ENCODE data around the gene OSBP2.

Gene OSBP2

DNA sequence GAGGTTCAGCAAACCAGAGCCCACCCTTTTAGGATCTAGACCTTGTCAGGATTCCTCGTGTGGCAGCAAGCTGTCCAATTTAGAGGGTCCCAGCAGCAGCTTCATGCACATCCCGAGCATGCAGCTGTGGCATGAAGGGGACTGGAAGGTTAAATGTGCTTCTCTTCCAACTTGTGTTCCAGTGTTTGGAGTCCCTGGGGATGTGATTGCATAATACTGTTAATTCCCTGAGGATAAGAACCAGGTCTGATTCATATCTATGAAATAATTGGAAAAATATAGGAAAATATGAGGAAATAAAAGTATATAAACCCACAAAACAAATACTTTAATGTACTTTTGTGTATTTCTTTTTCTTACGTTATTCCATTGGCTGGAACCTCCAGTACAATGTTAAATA lies 143.4 kb downstream of the OSBP2 start:
- no peak for TF ChIP-seq GATA2 (IDR thresholded peaks at IDR 0.05; ENCODE audit: low read depth, low read length)

DNA sequence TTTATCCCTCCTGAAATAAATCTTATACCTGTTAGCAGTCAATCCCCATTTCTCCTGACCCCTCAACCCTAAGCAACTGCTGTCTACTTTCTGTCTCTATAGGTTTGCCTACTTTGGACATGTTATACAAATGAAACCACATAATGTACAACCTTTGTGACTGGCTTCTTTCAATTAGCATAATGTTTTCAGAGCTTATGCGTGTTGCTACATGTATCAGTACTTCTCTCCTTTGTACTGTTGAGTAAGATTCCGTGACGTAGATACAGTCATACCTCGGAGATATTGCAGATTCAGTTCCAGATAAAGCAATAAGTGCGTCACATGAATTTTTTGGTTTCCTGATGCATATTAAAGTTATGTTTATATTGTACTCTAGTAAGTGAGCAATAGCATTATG lies 146.6 kb downstream of the OSBP2 start:
- TF ChIP-seq GATA2 (IDR thresholded peaks at IDR 0.05; ENCODE audit: low read depth, low read length) = no peak
- TF ChIP-seq GATA3 (IDR thresholded peaks at IDR 0.05; ENCODE audit: low read depth, low read length) = no peak

DNA sequence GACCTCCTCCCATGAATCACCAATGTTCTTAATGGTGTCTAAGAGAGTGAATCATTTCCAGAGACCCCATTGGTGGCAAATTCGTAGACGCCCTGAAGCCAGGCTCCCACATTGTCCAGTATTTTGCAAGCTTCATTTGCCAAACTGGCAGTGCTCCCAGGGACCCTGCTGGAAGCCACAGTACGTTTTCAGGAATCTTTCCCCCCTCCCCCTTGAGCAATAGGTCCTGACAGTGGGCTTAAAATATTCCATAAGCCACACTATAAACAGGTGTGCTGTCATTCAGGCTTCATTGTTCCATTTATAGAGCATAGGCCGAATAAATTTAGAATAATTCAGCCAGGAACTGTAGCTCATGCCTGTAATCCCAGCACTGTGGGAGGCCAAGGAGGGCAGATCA lies 148.6 kb downstream of the OSBP2 start:
- no peak for TF ChIP-seq GATA2 (IDR thresholded peaks at IDR 0.05; ENCODE audit: low read depth, low read length)
- no peak for TF ChIP-seq GATA3 (IDR thresholded peaks at IDR 0.05; ENCODE audit: low read depth, low read length)

DNA sequence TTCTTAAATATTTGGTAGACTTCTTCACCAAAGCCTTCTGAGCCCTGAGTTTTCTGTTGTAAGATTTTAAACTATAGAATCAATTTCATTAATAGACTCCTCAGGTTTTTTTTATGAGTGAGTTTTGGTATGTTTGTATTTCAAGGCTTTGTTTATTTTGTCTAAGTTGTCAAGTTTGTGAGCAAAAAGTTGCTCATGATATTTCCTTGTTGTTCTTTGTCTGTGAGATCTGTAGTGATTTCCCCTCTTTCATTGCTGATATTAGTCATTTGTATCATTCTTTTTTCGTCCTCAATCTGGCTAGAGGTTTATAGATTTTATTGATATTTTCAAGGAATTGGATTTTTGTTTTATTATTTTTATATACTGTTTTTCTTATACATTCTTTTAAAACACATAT lies 152.9 kb downstream of the OSBP2 start:
- no peak for TF ChIP-seq GATA3 (IDR thresholded peaks at IDR 0.05; ENCODE audit: low read depth, low read length)
- no peak for TF ChIP-seq GATA2 (IDR thresholded peaks at IDR 0.05; ENCODE audit: low read depth, low read length)

DNA sequence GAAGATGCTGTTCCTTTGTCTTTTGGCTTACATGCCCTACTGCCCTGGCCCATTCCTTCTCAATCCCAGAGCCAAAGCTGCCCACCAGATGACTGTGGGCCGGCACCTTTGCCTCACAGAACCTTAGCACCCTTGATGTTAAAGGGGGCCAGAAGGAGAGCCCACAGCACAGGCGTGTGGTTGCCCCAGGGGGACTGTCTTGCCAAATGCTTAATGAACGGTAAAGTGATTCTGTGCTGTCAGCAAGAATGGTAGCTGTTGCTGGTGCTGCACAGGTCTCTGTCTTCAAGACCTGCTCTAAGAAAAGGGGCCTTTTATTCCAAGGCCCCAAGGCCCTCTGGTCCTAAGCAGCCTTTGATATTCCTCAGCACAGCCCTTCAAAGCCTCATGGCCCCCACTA lies 160.6 kb downstream of the OSBP2 start:
- TF ChIP-seq GATA3 (IDR thresholded peaks at IDR 0.05; ENCODE audit: low read depth, low read length) (no peak), GATA2 (IDR thresholded peaks at IDR 0.05; ENCODE audit: low read depth, low read length) (no peak)

DNA sequence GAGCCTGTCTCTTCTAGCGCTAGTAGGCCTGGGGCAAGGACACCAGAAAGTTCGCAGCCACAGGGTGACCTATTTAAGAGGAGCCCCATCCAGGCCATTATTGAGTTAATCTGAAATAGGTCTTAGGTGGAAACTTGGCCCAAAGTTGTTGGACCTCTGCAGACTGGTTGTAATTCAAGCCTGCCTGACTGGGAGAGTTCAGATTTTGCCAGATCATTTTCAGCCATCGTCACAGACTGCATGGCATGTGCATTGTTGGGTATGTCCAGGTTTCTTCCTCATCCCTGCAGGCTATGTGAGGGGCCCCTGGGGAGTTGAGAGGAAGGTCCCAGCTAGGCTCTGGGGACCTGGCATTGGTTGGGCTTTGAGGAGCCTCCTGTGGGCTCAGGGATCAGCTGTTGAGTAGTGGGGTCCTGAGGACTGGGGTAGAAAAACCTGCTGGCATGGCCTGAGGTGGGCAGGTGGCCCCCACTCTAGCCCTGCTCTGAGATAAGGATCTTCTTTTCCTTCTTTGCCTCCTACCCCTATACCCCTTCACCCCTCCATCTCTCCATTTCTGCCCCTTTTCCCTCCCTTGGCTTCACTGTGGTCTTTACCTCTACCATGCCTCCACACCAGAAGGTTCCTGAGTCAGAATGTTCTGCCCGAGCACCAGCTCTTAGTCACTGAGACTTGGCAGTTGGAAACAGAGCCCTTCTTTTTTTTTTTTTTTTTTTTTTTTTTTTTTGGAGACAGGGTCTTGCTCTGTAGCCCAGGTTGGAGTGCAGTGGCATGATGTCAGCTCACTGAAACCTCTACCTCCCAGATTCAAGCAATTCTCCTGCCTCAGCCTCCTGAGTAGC lies 161.2 kb downstream of the OSBP2 start:
- TF ChIP-seq GATA3 (IDR thresholded peaks at IDR 0.05; ENCODE audit: low read depth, low read length) (no peak), GATA2 (IDR thresholded peaks at IDR 0.05; ENCODE audit: low read depth, low read length) (no peak)

DNA sequence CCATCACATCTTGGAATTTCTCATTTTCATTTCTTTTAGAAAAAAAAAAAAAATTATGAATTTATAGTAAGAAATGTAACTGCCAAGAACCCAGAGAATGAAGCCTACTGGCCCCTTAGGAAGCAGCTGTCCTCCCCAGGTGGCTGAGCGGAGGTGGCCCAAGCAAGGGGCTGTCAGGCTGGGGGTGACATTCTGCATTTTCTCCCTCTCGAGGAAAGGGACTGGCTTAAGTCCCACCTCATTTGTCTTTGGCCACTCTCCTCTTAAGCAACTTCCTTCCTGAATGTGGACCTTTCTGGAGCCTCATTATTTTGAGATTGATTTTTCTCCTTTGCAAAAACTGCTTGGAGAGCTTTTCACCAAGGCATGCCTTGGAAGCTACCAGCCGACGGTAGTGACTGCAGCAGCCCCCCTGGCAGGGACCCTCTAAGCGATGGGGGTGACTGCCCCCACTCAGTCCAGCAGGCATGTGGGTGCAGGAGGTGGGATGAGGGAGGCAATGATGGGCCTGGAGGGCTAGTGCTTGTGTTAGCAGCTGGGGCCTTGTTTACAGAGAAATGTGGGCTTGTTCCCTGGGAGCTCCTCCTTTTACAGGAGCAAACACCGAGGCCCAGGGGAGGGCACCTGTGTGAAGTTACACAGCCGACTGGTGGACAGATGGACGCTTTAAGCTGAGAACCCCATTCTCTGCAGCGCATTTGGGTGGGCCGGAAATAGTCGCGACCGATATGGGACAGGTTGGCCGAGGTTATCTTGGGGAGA lies 162.2 kb downstream of the OSBP2 start:
- TF ChIP-seq GATA2 (IDR thresholded peaks at IDR 0.05; ENCODE audit: low read depth, low read length) (no peak), GATA3 (IDR thresholded peaks at IDR 0.05; ENCODE audit: low read depth, low read length) (no peak)

DNA sequence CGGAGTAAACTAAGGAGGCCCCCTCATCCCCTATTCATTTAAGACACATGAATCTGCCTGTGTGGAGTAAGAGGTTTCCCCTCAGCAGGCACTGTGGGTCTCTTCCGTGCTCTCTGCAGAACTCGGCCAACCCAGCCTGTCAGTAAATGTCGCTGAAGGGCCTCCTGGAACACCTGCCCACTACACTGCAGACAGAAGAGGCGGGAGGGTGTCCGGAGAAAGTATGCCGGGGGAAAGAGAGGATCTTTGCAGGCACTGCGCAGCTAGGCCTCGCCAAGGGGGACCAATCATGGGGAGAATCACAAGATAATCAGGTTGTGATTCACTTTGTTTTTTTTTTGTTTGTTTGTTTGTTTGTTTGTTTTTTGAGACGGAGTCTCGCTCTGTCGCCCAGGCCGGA lies 163.1 kb downstream of the OSBP2 start:
- TF ChIP-seq GATA2 (IDR thresholded peaks at IDR 0.05; ENCODE audit: low read depth, low read length) (no peak), GATA3 (IDR thresholded peaks at IDR 0.05; ENCODE audit: low read depth, low read length) (no peak)

DNA sequence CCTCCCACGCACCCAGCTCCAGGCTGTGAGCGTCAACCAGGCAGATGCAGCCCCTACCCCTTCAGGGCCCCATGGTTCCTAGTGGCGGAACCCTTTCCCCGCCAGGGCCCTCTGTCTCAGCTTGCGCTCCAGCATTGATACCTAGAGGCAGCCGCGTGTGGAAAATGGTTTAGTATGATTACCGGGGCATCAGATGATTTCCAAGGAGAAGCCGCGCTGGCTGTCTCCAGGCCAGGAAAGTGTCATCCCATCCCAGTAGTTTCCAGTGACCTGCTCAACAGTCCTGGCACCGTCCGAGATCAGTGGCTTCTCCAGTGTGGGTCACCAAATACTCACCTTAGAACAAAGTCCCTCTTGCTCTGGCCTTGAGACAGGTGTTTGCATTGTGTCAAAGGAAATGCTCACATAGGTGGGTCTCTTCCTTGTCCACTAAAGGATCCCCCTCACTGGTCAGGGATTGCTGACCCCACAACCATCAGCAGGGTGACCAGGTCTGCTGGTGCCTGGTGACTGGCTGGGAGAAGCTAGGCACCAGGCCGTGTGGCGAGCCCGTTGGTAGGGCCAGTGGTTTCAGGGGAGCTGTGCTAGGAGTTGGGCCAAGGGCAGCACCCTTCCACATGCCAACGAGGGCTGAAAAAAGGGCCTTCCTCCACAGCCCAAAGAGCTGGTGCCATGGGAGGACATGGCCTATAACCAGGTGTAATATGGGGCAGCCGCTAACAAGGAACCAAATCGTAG lies 164.5 kb downstream of the OSBP2 start:
- TF ChIP-seq GATA2 (IDR thresholded peaks at IDR 0.05; ENCODE audit: low read depth, low read length) (no peak), GATA3 (IDR thresholded peaks at IDR 0.05; ENCODE audit: low read depth, low read length) (no peak)

DNA sequence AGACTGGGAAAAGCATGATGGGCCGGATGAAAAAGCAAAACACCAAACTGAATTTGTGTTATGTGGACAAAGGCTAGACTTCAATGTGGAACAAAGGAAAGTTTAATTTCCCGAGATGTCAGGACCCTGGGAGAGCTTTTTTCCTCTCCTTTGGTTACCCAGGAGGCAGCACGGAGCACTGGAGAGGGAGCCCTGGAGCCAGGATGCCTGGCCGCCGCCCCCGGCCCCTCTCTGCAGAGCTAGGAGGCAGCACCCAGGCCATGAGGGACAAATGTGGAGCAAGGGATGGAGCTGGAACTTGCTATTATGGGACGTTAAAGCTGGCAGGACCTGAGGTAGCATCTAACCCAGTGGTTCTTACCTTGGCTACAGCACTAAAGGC lies 165.0 kb downstream of the OSBP2 start:
- TF ChIP-seq GATA3 (IDR thresholded peaks at IDR 0.05; ENCODE audit: low read depth, low read length) = no peak
- TF ChIP-seq GATA2 (IDR thresholded peaks at IDR 0.05; ENCODE audit: low read depth, low read length) = no peak

DNA sequence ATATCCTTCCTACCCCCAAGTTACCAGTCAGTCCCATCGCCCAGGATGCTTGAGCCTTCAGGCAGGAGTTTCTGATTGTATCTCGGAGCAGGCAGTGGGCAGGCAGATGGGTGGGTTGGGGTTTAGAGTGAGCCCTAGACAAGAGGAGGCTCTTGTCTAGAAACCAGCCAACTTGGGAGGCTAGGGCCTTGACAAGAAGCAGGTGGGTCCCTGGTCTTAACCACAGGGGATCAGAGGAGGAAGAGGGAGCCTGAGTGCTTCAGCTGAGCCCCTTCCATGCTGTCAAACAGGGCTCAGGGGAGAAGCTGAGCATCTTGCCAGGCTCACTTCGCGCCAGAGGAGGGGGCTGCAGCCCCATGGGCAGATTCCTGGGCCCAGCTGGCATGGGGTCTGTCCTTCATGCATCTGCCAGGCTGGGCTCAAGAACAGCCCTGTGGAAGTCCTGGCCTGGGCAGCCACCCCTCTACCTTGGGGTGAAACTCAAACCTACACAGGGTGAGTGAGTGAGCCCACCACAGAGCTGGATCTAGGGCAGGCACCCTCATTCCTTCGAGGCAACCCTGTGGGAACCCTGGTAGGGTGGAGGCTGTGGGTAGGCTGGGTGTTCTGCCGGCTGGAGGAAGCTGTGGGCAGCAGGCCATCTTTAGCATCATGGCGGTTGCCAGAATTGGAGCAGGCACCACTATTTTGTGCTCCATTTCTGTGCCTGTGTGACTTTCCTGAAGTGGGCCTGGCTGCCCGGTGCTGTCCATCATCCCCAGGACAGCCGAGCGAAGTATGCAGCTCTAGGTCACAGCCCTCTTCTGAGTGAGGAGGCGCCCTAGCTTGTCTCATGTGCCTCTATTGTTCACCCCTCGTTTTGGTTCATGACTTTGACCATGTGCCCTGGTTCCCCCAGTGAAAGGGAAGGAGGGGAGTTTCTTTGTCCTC lies 165.8 kb downstream of the OSBP2 start:
- TF ChIP-seq GATA2 (IDR thresholded peaks at IDR 0.05; ENCODE audit: low read depth, low read length) = no peak
- no peak for TF ChIP-seq GATA3 (IDR thresholded peaks at IDR 0.05; ENCODE audit: low read depth, low read length)

DNA sequence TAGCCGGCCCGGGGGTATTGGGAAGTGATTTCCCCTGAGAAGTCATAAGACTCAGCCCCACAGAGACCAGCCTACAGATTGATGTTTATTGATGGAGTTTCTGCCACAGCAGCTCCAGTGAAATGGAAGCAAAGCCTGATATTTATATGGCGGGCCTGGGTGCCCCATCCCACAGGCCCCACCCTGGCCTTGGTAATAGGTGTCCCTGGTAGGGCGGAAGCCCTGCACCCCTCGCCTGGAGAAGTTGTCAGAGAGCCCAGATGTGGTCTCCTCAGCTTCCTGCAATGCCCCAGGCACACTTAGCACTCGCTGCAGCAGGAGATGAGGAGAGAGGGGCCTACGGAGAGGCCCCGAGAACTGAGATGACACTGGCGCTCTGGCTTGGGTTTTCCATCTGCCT lies 166.5 kb downstream of the OSBP2 start:
- no peak for TF ChIP-seq GATA3 (IDR thresholded peaks at IDR 0.05; ENCODE audit: low read depth, low read length)
- TF ChIP-seq GATA2 (IDR thresholded peaks at IDR 0.05; ENCODE audit: low read depth, low read length) = no peak

DNA sequence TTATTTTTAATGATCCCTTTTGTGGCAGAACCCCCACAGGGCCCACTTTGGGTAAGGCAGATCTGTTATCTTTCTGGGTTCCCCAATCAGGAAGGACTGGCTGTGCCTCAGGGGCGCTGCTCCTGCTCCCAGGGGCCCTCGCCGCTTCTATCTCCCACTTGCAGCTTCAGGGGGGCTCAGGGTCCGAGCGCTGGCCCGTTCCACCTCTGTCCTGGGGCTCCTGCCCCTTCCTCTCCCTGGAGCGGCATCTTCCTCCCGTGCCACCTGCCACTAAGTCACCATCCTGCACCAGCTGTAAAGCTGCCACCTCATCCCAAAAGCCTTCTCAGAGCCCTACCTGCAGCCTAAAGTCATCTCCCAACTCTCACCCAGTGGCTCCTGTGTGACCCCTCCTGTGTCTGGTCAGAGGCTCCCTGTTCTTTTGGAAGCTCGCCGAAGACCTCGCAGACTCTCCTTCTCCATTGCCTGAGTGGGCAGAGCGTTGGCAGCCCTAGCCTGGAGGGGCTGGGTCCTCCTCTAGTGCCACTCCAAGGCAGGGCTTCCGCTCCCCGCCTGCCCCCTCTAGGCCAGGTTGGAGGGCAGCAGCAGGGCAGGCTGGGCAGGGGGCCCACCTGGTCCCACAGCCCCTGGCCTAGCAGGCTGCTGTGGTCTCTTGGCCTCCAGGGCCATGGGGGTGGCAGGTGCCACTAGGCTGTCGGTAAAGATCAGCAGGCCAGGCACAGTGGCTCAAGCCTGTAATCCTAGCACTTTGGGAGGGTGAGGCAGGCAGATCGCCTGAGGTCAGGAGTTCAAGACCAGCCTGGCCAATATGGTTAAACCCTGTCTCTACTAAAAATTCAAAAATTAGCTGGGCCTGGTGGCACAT lies 167.2 kb downstream of the OSBP2 start:
- TF ChIP-seq GATA2 (IDR thresholded peaks at IDR 0.05; ENCODE audit: low read depth, low read length) (no peak), GATA3 (IDR thresholded peaks at IDR 0.05; ENCODE audit: low read depth, low read length) (no peak)
